Uterus (tissue), 2 donors: Measurements from ENCODE around the gene GYG2.

Experiments used
- POLR2A ChIP-seq, 2 donors: fragments of 450-650 bp; IDR thresholded peaks; one replicate each; pipeline ENCODE4 v1.6.1; 2016; ENCODE audit warnings: antibody characterized with exemption in 2 of 2, mild to moderate bottlenecking in 1 of 2, moderate library complexity in 1 of 2
- TF ChIP-seq, protein P1 (sequence below), 4 experiments: fragments of 200-600 bp in 2 of 4; fragments of 450-650 bp in 2 of 4; sonication (generic) in 2 of 4; IDR thresholded peaks; one replicate each; pipeline ENCODE4 v1.5.1; 2016 to 2019; ENCODE audit warnings: antibody characterized with exemption in 4 of 4, mild to moderate bottlenecking in 2 of 4, moderate library complexity in 1 of 4

DNA sequence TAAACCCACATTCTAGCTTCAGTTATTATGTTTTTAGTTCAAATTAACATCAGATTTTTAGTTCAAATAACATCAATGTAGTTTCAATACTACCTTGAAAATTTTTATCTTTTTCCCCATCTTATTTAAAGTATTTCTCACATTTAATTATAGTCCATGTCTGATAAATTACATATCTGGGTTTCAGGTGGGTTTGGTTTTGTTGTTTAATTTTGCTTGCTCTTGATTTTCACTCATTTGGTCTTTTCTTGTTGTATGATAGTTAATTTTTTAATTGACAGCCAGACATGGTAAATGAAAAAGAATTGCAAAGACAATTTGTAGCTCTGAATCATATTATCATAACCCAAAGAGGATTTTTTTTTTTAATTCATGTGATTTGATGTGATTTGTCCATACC lies 41.9 kb downstream of the GYG2 start:
- TF ChIP-seq, protein P1, sequence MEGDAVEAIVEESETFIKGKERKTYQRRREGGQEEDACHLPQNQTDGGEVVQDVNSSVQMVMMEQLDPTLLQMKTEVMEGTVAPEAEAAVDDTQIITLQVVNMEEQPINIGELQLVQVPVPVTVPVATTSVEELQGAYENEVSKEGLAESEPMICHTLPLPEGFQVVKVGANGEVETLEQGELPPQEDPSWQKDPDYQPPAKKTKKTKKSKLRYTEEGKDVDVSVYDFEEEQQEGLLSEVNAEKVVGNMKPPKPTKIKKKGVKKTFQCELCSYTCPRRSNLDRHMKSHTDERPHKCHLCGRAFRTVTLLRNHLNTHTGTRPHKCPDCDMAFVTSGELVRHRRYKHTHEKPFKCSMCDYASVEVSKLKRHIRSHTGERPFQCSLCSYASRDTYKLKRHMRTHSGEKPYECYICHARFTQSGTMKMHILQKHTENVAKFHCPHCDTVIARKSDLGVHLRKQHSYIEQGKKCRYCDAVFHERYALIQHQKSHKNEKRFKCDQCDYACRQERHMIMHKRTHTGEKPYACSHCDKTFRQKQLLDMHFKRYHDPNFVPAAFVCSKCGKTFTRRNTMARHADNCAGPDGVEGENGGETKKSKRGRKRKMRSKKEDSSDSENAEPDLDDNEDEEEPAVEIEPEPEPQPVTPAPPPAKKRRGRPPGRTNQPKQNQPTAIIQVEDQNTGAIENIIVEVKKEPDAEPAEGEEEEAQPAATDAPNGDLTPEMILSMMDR (IDR thresholded peaks at IDR 0.05) = no peak
- no peak for TF ChIP-seq POLR2A (IDR thresholded peaks at IDR 0.05)
